NCI-H82 treated with DMSO at 0.1 percent for 48 hours (cell line): ENCODE data around the gene GRIFIN.
A peak's percentile ranks its signal among the peaks of the same experiment; 100 is the strongest.
"Not testable (repeated sequence)": the region's sequence is repeated elsewhere in the genome, so short reads cannot be mapped to it uniquely, and the experiment has no call there.

ENCODE experiments used
- DNase-seq: peaks from one replicate; lab custom pipeline; 2025; ENCODE audit not compliant: unreplicated experiment; lab: John Stamatoyannopoulos, UW

GRIFIN gene

DNA sequence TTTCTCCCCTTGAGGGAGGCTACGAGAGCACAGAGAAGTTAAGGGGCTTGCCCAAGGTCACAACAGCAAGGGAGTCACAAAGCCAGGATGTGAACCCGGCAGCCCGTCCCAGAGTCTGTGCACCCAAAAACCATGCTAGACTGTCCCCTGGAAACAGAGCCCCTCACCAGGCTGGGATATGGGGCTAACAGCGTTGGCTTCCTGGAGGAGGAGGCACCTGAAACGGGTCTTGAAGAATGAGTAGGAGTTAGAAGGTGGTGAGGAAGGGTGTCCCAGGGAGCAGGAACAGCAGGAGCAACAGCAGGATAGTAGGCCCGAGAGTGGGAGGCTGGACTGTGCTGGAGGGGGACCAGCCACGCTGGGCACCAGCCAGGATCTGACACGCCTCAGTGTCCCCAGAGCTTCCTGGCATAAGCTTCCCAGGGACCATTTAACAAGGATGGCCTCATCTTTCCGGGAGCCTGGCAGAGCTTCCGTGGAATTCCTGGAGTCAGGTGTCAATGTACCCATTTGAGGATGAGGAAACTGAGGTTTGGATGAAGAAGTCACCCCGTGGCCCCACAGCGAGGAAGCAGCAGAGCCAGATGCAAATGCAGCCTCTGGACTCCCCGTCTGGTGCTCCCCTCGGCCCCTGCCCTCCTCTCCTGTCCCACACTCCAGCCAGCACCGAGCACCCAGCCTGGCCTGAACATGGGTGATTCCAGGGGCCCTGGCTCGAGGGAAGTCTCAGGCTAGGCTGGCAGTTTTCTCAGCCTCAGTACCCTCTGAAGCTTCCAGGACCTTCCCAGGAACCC lies 3.3 kb upstream of the GRIFIN start:
- no peak for DNase-seq

DNA sequence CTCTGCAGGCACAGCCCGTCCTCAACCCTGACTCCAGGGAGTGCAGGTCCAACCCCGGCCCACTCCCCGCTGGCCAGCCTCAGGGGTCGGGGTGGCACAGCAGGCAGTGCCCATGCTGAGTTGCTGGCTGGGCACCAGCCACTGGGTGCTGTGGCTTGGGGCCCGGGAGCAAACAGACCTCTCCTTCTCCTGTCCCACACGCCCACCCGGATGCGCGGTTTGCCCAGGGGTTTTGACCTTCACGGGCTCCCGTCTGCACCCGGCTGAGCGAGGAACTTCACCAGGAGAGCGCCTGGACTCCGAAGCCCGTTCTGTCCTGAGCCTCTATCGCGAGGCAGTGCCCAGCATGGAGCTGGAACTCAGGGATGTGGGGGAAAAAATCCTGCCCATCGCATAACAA lies 2.6 kb upstream of the GRIFIN start:
- DNase-seq, result no peak

DNA sequence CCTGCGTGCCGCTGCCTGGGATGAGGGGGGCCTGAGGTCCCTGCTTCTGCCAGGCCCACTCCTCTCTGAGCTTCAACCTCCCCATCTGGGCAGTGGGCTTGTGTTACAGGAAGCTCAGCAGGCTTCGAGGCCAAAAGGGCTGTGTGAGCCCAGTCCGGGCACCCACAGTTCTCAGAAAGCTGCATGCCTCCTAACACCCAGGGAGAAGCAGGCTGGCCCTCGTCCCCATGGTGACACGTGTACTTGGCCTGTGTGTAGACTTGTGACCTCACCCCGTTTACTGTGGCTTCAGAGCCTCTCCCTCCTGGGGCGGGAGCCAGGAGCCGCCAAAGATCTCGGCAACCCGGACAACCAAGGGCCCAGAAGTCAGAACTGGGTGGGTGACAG lies 2.2 kb upstream of the GRIFIN start:
- DNase-seq, result no peak

GRCh38 chr7:2477447-2478398 lies 1.5 kb upstream of the GRIFIN start:
- peak; percentile 18 for DNase-seq

GRCh38 chr7:2476776-2477446 lies 713 bp upstream of the GRIFIN start:
- no peak for DNase-seq

- DNase-seq, result no peak
Observed at GRCh38 chr7:2475678-2476015, 551 bp downstream of the GRIFIN start.

- no peak for DNase-seq
Observed at GRCh38 chr7:2474813-2475677, 1.2 kb downstream of the GRIFIN start.

DNA sequence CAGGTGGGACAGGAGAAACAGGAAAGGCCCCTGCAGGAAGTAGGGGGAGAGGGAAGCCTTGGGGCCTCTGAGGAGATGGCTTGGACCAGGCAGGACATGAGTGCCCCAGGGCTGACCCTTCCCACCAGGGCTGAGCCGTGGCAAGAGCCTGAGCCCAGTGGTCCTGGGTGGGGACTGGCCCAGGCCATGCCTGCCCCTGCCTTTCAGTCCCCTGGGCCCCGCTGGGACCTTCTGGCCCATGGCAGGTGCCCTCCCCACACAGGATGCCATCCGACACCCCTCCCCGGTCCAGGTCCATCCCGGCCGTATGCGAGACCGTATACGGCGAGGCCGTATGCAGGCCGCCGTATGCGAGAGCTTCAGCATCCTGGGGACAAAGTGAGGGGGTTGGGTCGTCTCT lies 2.0 kb downstream of the GRIFIN start:
- DNase-seq, result no peak

DNA sequence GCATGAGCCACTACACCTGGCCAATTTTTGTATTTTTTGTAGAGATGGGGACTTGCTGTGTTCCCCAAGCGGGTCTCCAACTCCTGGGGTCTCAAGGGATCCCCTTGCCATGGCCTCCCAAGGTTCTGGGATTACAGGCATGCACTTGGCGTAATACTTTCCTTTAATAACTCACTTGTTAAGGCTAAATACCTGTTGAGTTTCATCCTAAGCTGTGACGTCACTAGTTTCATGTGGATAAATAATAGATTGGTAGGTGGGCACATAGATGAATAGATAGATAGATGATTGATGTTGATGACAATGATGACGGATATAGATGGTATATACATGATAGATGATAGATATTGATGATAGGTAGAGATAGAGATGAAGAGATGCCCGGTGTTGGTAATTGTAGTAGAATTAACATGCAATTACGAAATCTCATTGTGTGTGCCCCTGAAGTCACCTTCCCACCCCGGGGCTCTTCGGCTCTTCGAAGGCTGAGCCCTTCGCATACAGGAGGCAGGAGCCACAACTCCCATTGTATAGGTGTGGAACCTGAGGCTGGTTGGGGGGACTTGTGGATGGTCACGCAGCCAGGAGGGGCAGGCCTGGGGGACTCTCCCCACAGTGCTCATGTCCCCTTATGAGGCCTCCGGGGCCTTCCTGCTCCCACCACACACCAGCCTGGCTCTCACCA lies 2.6 kb downstream of the GRIFIN start:
- no peak for DNase-seq

GRCh38 chr7:2472739-2473138 lies 3.5 kb downstream of the GRIFIN start:
- DNase-seq, result no peak

- no peak for DNase-seq
Observed at GRCh38 chr7:2471396-2471795, 4.8 kb downstream of the GRIFIN start.

- no peak for DNase-seq
Observed at GRCh38 chr7:2471022-2471329, 5.2 kb downstream of the GRIFIN start.

DNA sequence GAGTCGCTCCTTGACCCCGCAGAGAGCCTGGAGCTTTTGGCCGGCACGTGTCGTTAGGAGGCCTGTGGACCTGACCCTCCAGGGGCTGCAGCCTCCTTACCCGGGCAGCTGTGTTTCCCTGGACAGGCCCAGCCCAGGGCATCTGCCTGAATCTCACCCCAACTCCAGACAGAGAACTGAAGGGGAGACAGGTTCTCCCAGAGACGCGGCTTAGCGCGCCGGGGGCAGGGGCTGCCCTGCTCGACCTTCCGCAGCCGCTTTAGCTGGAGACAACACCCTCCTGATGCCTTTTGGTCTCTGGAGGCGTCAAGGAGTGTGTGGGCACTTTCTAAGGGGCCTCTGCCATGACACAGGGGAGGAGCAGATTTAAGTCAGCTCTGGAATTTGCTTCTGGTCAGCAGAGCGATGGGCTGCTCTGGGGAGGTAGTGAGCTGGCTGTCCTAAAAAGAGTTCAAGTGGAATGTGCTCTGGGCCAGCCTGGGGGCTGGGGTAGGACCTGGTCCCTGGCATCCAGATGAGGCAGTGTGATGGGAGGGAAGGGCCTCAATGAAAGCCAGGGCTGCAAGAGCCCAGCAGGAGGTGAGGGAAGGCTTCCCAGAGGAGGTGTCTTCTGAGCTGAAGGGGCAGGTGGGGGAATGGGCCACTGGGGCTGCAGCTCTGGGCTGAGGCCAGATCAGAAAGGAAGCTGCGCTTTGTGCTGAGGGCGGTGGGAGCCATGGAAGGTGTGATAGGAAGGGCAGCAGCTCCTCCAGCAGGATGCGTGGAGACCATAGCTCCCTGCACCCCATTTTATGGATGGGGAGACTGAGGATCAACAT lies 5.8 kb downstream of the GRIFIN start:
- no peak for DNase-seq

DNA sequence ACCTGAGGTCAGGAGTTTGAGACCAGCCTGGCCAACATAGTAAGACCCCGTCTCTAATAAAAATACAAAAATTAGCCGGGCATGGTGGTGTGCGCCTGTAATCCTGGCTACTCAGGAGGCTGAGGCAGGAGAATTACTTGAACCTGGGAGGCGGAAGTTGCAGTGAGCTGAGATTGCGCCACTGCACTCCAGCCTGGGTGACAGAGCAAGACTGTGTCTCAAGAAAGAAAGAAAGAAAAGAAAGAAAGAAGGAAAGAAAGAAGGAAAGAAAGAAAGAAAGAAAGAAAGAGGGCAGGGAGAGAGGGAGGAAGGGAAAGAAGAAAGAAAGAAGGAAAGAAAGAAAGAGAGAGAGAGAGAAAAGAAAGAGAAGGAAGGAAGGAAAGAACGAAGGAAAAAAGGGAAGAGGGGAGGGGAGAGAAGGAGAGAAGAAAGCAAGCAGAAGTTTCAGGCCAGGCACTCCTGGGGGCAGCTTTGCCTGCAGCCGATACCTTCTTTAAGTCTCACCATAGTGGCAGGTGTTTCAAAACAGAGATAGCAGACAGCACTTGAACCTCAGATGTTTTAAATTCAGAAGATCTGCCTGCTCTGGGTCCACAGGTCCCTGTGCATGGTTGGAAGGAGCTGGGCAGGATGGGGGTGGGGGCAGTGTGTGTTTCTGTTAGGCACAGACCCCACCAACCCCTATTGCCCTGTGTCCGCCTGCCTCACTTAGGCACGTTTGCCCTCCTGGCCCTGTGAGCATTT lies 6.6 kb downstream of the GRIFIN start:
- DNase-seq, result not testable (repeated sequence)

- no peak for DNase-seq
Observed at GRCh38 chr7:2468227-2468626, 8.0 kb downstream of the GRIFIN start.

DNA sequence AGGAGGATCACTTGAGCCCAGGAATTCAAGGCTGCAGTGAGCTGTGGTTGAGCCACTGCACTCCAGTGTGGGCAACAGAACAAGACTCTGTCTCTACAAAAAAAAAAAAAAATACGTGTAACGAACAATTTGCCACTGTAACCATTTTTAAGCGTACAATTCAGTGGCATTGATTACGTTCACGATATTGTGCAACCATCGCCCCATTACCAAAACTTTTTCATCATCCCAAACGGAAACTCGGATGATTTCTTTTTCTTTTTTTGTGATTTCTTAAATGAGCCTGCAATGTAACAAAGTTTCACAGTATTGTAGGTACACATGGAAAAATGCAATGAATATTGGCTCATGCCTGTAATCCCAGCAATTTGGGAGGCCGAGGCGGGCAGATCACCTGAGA lies 9.5 kb downstream of the GRIFIN start:
- DNase-seq, result no peak

GRCh38 chr7:2465928-2466327 lies 10.3 kb downstream of the GRIFIN start:
- no peak for DNase-seq

GRCh38 chr7:2462731-2463130 lies 13.5 kb downstream of the GRIFIN start:
- no peak for DNase-seq
